CD4-positive, alpha-beta memory T cell (primary cell): Measurements from ENCODE around the gene BCL2L2. TPM values are rescaled to one million over a fixed set of nuclear protein-coding genes. Genes with fewer than 3 reads are reported as not detected.

Experiments
- CTCF ChIA-PET: fragments of 350-600 bp; sonication (Branson Sonifier 250); formaldehyde crosslinking; loops from one replicate; lab custom pipeline; 2021; ENCODE audit warnings: inconsistent platforms; ENCODE audit not compliant: partially characterized antibody; lab: Charles Lee
- POLR2A ChIA-PET: fragments of 350-600 bp; sonication (Branson Sonifier 250); formaldehyde crosslinking; loops from one replicate; lab custom pipeline; 2021; ENCODE audit not compliant: partially characterized antibody; lab: Charles Lee
- DNase-seq, 5 donors: peaks; one replicate each; pipeline versions ENCODE4 v3.0.0 to v3.0.0-alpha.2; 2020 to 2022; ENCODE audit warnings: mixed read lengths in 1 of 5
- H3K27ac ChIP-seq: one replicate; pipeline ENCODE4 v1.7.0; 2013; ENCODE audit warnings: low read depth, low read length
- H3K27me3 ChIP-seq: 2 replicates; pipeline ENCODE4 v1.7.0; 2013; ENCODE audit warnings: mild to moderate bottlenecking, low read length, moderate library complexity; ENCODE audit not compliant: insufficient read depth
- H3K36me3 ChIP-seq: 2 replicates; pipeline ENCODE4 v1.7.0; 2013; ENCODE audit warnings: mild to moderate bottlenecking, low read length, moderate library complexity; ENCODE audit not compliant: insufficient read depth
- H3K4me1 ChIP-seq: 2 replicates; pipeline ENCODE4 v1.7.0; 2013; ENCODE audit warnings: mild to moderate bottlenecking, low read length, moderate library complexity; ENCODE audit not compliant: insufficient read depth
- H3K4me3 ChIP-seq, 2 donors: one replicate each; pipeline ENCODE4 v1.7.0; 2013; ENCODE audit warnings: low read length in 2 of 2, mild to moderate bottlenecking in 1 of 2
- H3K9me3 ChIP-seq, 2 donors: one replicate each; pipeline ENCODE4 v1.7.0; 2013; ENCODE audit warnings: low read length in 2 of 2, control low read depth in 1 of 2; ENCODE audit not compliant: control insufficient read depth in 1 of 2
- H3K27ac Mint-ChIP-seq, 7 donors: one replicate each; pipeline ENCODE4 v1.8.0; 2020 to 2021; ENCODE audit warnings: mixed read lengths in 7 of 7, mild to moderate bottlenecking in 6 of 7, inconsistent platforms in 3 of 7, moderate library complexity in 3 of 7
- H3K27me3 Mint-ChIP-seq, 2 donors: one replicate each; pipeline ENCODE4 v1.8.0; 2020 to 2021; ENCODE audit warnings: mixed read lengths in 2 of 2
- H3K36me3 Mint-ChIP-seq, 2 donors: one replicate each; pipeline ENCODE4 v1.8.0; 2020 to 2021; ENCODE audit warnings: mixed read lengths in 2 of 2, inconsistent platforms in 1 of 2, mild to moderate bottlenecking in 1 of 2
- H3K4me1 Mint-ChIP-seq, 4 donors: one replicate each; pipeline ENCODE4 v1.8.0; 2020 to 2021; ENCODE audit warnings: mixed read lengths in 4 of 4, mild to moderate bottlenecking in 1 of 4
- H3K4me3 Mint-ChIP-seq, 8 donors: one replicate each; pipeline ENCODE4 v1.8.0; 2020 to 2021; ENCODE audit warnings: mixed read lengths in 8 of 8, mild to moderate bottlenecking in 7 of 8, moderate library complexity in 6 of 8, inconsistent platforms in 3 of 8
- H3K9me3 Mint-ChIP-seq, 8 donors: one replicate each; pipeline ENCODE4 v1.8.0; 2020 to 2021; ENCODE audit warnings: mixed read lengths in 8 of 8, mild to moderate bottlenecking in 5 of 8, inconsistent platforms in 3 of 8, moderate library complexity in 1 of 8
- intact Hi-C: fragments of 100-400 bp; cut with micrococcal nuclease; formaldehyde crosslinking; loops from one replicate; pipeline ENCODE4 v1.15.1; 2023
- polyA plus RNA-seq, 2 donors: library from polyadenylated mRNA; unstranded; fragments of 300-500 nt; fragmentation: Illumina TruSeq; gene quantifications; one replicate each; pipeline ENCODE4 v1.2.3, GENCODE V29; 2021
- total RNA-seq, 2 experiments: library from RNA; stranded (reverse); gene quantifications; one replicate each; pipeline ENCODE4 v1.2.3, GENCODE V29; 2021

The BCL2L2 gene
- total and polyA plus RNA-seq, 4 experiments from 2014 or later: 2.0 to 3.6 TPM; not detected in 2

- Mint-ChIP-seq H3K36me3 (peaks cover 0 to 3% of the 10 kb centered on the region in 2 donors), H3K4me3 (no peak overlapping the region), H3K27me3 (peaks cover 0 to 2% of the 10 kb centered on the region in 2 donors), H3K9me3 (peaks cover 0 to 2% (median 0%) of the 10 kb centered on the region in 8 donors), H3K4me1 (peaks cover 7 to 20% (median 12%) of the 10 kb centered on the region in 4 donors), H3K27ac (no peak overlapping the region)
- no peaks in the 10 kb centered on the region for H3K36me3 ChIP-seq
- H3K9me3 ChIP-seq: no peaks in the 10 kb centered on the region
- H3K4me3 ChIP-seq: no peak overlapping the region
- intact Hi-C loops: no loop called here
- H3K27me3 ChIP-seq: no peaks in the 10 kb centered on the region
- no peak overlapping the region for H3K27ac ChIP-seq
- CTCF ChIA-PET: interaction anchor here (0.7 to 0.9 kb wide), 2 partner anchors 11 to 509 kb away, joined by 3 read pairs; no protein-coding TSS in a partner anchor
- no peak for DNase-seq
- H3K4me1 ChIP-seq: peaks cover 10% of the 10 kb centered on the region
- POLR2A ChIA-PET: interaction anchor here (9.1 kb wide), 1 partner anchor 11 kb away, joined by 373 read pairs; the partner anchor contains the start of genes BCL2L2 and PPP1R3E
These were observed 9.7 kb downstream of the BCL2L2 start for GRCh38 chr14:23316300-23316699.

- Histone ChIP-seq H3K36me3 (peaks cover 14% of the 10 kb centered on the region), H3K9me3 (no peaks in the 10 kb centered on the region), H3K27ac (peak overlapping the region; percentile 89), H3K4me3 (peak overlapping the region; percentile 4 to 73), H3K27me3 (no peaks in the 10 kb centered on the region), H3K4me1 (peaks cover 29% of the 10 kb centered on the region)
- Mint-ChIP-seq H3K4me3 (peak overlapping the region; percentile 85 to 94 (median 90)), H3K27me3 (peaks cover 0 to 2% of the 10 kb centered on the region in 2 donors), H3K4me1 (peaks cover 18 to 37% (median 27%) of the 10 kb centered on the region in 4 donors), H3K27ac (peak overlapping the region; percentile 90 to 99 (median 98)), H3K9me3 (peaks cover 0 to 2% (median 0%) of the 10 kb centered on the region in 8 donors), H3K36me3 (peaks cover 19 to 34% of the 10 kb centered on the region in 2 donors)
- intact Hi-C loops: loop anchor here (10.0 kb wide), 1 partner anchor 725 kb away; the partner anchor contains the start of gene ABHD4
- CTCF ChIA-PET: interaction anchor here (0.9 to 5.7 kb wide), 12 partner anchors 9 to 251 kb away, joined by 3 to 93 read pairs (median 4); partner anchors contain the start of genes HOMEZ and PPP1R3E
- peak in 1 of 5 donors; percentile 50 for DNase-seq
- POLR2A ChIA-PET: interaction anchor here (0.9 to 9.1 kb wide), 19 partner anchors 8 to 922 kb away, joined by 3 to 373 read pairs (median 7); partner anchors contain the start of genes ACIN1, BCL2L2, C14orf119 and HOMEZ
These were observed 13.3 kb downstream of the BCL2L2 start for GRCh38 chr14:23319746-23320583.

GRCh38 chr14:23320584-23321571 lies 14.2 kb downstream of the BCL2L2 start, which contains the start of gene PABPN1:
Gene PABPN1 (plus strand): TSS chr14:23321457. CDS start chr14:23321470, 13 bp downstream.
- intact Hi-C loops: loop anchor here (1.0 to 10.0 kb wide), 7 partner anchors 20 to 726 kb away; partner anchors contain the start of genes ABHD4, AP1G2, HOMEZ and NGDN
- Histone ChIP-seq H3K36me3 (peaks cover 18% of the 10 kb centered on the region), H3K4me1 (peaks cover 29% of the 10 kb centered on the region), H3K9me3 (no peaks in the 10 kb centered on the region), H3K4me3 (peak within 1 kb of the TSS; percentile 73 to 98), H3K27me3 (no peaks in the 10 kb centered on the region), H3K27ac (peak within 1 kb of the TSS; percentile 89)
- ChIA-PET CTCF (interaction anchor here (0.6 to 5.7 kb wide), 22 partner anchors 9 to 391 kb away, joined by 3 to 93 read pairs (median 4); partner anchors contain the start of genes HOMEZ and PPP1R3E), POLR2A (interaction anchor here (0.8 to 9.1 kb wide), 31 partner anchors 9 to 1122 kb away, joined by 3 to 373 read pairs (median 5); partner anchors contain the start of genes ACIN1, AP1G2, BCL2L2 and C14orf119)
- peak; percentile 96 to 100 (median 99) for DNase-seq
- Mint-ChIP-seq H3K9me3 (peaks cover 0 to 2% (median 0%) of the 10 kb centered on the region in 8 donors), H3K4me1 (peaks cover 18 to 37% (median 27%) of the 10 kb centered on the region in 4 donors), H3K36me3 (peaks cover 22 to 40% of the 10 kb centered on the region in 2 donors), H3K27ac (peak within 1 kb of the TSS; percentile 90 to 99 (median 98)), H3K27me3 (peaks cover 0 to 2% of the 10 kb centered on the region in 2 donors), H3K4me3 (peak within 1 kb of the TSS; percentile 91 to 94 (median 92))

- DNase-seq: peak; percentile 25 to 74 (median 34)
- peaks cover 20 to 37% (median 28%) of the 10 kb centered on the region in 4 donors for H3K4me1 Mint-ChIP-seq
- H3K4me3 ChIP-seq: peak overlapping the region; percentile 63 to 98
- H3K36me3 ChIP-seq: peaks cover 18% of the 10 kb centered on the region
- no peaks in the 10 kb centered on the region for H3K27me3 ChIP-seq
- H3K4me1 ChIP-seq: peaks cover 29% of the 10 kb centered on the region
- ChIA-PET CTCF (interaction anchor here (1.0 to 5.7 kb wide), 21 partner anchors 9 to 392 kb away, joined by 3 to 93 read pairs (median 5); partner anchors contain the start of genes ACIN1, C14orf119, CEBPE and HOMEZ), POLR2A (interaction anchor here (0.9 to 9.1 kb wide), 26 partner anchors 11 to 1121 kb away, joined by 3 to 373 read pairs (median 5); partner anchors contain the start of genes ACIN1, AP1G2, BCL2L2 and C14orf119)
- H3K27ac ChIP-seq: peak overlapping the region; percentile 72
- intact Hi-C loops: loop anchor here (1.0 to 10.0 kb wide), 7 partner anchors 21 to 727 kb away; partner anchors contain the start of genes ABHD4, AP1G2, HOMEZ and NGDN
- peak overlapping the region; percentile 89 to 96 (median 93) for H3K27ac Mint-ChIP-seq
- peaks cover 0 to 2% of the 10 kb centered on the region in 2 donors for H3K27me3 Mint-ChIP-seq
- H3K9me3 Mint-ChIP-seq: peaks cover 0 to 2% (median 0%) of the 10 kb centered on the region in 8 donors
- peak overlapping the region; percentile 90 to 92 (median 92) for H3K4me3 Mint-ChIP-seq
- peaks cover 26 to 43% of the 10 kb centered on the region in 2 donors for H3K36me3 Mint-ChIP-seq
- no peaks in the 10 kb centered on the region for H3K9me3 ChIP-seq
These were observed 15.2 kb downstream of the BCL2L2 start for GRCh38 chr14:23321572-23322547.
